ENCODE measurements around the gene STOML2. TPM values are rescaled to one million over a fixed set of nuclear protein-coding genes. Genes with fewer than 3 reads are reported as not detected.

STOML2 gene
- total and polyA plus RNA-seq, 2 donors (not counting 3 experiments of a cell fraction or from before 2014, with no cell fraction given): 144 to 187 TPM

- Histone ChIP-seq H2AFZ (ENCODE audit: low read depth, low read length) (no peak overlapping the region), H3K4me2 (ENCODE audit: insufficient read depth, low read length) (no peak overlapping the region), H3K36me3 (ENCODE audit: control insufficient read depth in 2 of 2, extremely low read depth in 1 of 2, insufficient read depth in 2 of 2, low read length in 2 of 2) (peaks cover 0 to 9% of the 10 kb centered on the region in 2 experiments), H3K9me1 (replicated peaks; ENCODE audit: control insufficient read depth, extremely low read depth, insufficient read depth, low read length) (no peaks in the 10 kb centered on the region), H3K9me3 (replicated peaks; ENCODE audit: control insufficient read depth, insufficient read depth, low read length) (no peaks in the 10 kb centered on the region), H3K27me3 (ENCODE audit: control insufficient read depth in 2 of 2, insufficient read depth in 2 of 2, low read length in 2 of 2) (no peaks in the 10 kb centered on the region), H3K4me3 (replicated peaks in 1 of 3; ENCODE audit: insufficient read depth in 1 of 3, low read depth in 1 of 3, low read length in 3 of 3) (no peak overlapping the region), H3K4me1 (ENCODE audit: control insufficient read depth, extremely low read depth, insufficient read depth, low read length) (peaks cover 28% of the 10 kb centered on the region), H3K27ac (ENCODE audit: insufficient read depth, low read depth, low read length) (no peak overlapping the region), H4K20me1 (replicated peaks; ENCODE audit: control insufficient read depth, extremely low read depth, insufficient read depth, low read length) (peaks cover 4% of the 10 kb centered on the region), H3K79me2 (ENCODE audit: control insufficient read depth, insufficient read depth, low read length) (peaks cover 49% of the 10 kb centered on the region), H3K9ac (replicated peaks; ENCODE audit: extremely low read depth, insufficient read depth, low read length) (no peak overlapping the region)
- CTCF ChIA-PET: no interaction called here
- no peak for FAIRE-seq
- dilution Hi-C loops (cut with MboI; ENCODE audit: extremely low pct_ligation_motif_present, low sequenced_read_pairs): no loop called here
- no TSS peak for BruUV-seq (replicated peaks)
- no peak for DNase-seq (ENCODE audit: low read depth, low spot score)
- no peak for TF ChIP-seq CTCF (IDR thresholded peaks at IDR 0.05; ENCODE audit: extremely low read depth in 1 of 2, insufficient read depth in 1 of 2, low read depth in 1 of 2, low read length in 2 of 2)
- no peak for TF ChIP-seq EZH2 (IDR thresholded peaks at IDR 0.05; ENCODE audit: borderline replicate concordance, low read depth, low read length, severe bottlenecking)
- TF ChIP-seq JUN (IDR thresholded peaks at IDR 0.05; ENCODE audit: borderline replicate concordance, insufficient read depth, insufficient read length, low read depth): no peak
- TF ChIP-seq MYC (IDR thresholded peaks at IDR 0.05; ENCODE audit: low read depth, low read length): no peak
- no peak for TF ChIP-seq FOS (IDR thresholded peaks at IDR 0.05; ENCODE audit: borderline replicate concordance, insufficient read depth, low read length)
- TF ChIP-seq POLR2A (IDR thresholded peaks at IDR 0.05; ENCODE audit: low read depth, low read length): no peak
- TF ChIP-seq GATA2 (IDR thresholded peaks at IDR 0.05; ENCODE audit: insufficient read depth, insufficient read length, low read depth, low read length): no peak
- no peak for TF ChIP-seq POLR2AphosphoS5 (IDR thresholded peaks at IDR 0.05; ENCODE audit: insufficient read depth, low read depth, low read length)
- TF ChIP-seq, protein P1, sequence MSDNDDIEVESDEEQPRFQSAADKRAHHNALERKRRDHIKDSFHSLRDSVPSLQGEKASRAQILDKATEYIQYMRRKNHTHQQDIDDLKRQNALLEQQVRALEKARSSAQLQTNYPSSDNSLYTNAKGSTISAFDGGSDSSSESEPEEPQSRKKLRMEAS (IDR thresholded peaks at IDR 0.05; ENCODE audit: insufficient read depth, insufficient read length): no peak
- POLR2A ChIA-PET: no interaction called here
- intact Hi-C loops (cut with micrococcal nuclease): no loop called here
These were observed 28.1 kb downstream of the STOML2 start for GRCh38 chr9:35074791-35075190.

All from endothelial cell of umbilical vein (primary cell).